Measurements from ENCODE around the gene TRPM3. TPM values are rescaled to one million over a fixed set of nuclear protein-coding genes. Genes with fewer than 3 reads are reported as not detected.

TRPM3 gene
- polyA plus RNA-seq, 3 donors, result not detected

- no peak for TF ChIP-seq CTCF (IDR thresholded peaks at IDR 0.05)
- no peak overlapping the region for H3K4me3 ChIP-seq (replicated peaks in 1 of 3; ENCODE audit: low read depth in 2 of 3, low read length in 3 of 3)
- no peak overlapping the region for H2AFZ ChIP-seq (ENCODE audit: insufficient read depth, low read depth, low read length, poor library complexity, severe bottlenecking)
- Mint-ChIP-seq H3K27ac (no peak overlapping the region), H3K4me3 (no peak overlapping the region), H3K9me3 (peaks cover 0 to 6% (median 0%) of the 10 kb centered on the region in 7 donors), H3K36me3 (no peaks in the 10 kb centered on the region), H3K27me3 (ENCODE audit: low read depth in 3 of 3) (peaks cover 0 to 3% (median 2%) of the 10 kb centered on the region in 3 donors), H3K4me1 (peaks cover 13% of the 10 kb centered on the region)
- no peak overlapping the region for H3K27ac ChIP-seq (ENCODE audit: low read depth in 1 of 2, low read length in 2 of 2)
- H3K27me3 ChIP-seq (ENCODE audit: control insufficient read depth in 2 of 2, insufficient read depth in 2 of 2, low read length in 2 of 2), result no peaks in the 10 kb centered on the region
- no peak overlapping the region for H3K9ac ChIP-seq (ENCODE audit: insufficient read depth, low read length, poor library complexity, severe bottlenecking)
- H3K4me1 ChIP-seq (ENCODE audit: control insufficient read depth in 1 of 2, insufficient read depth in 2 of 2, low read length in 2 of 2), result peaks cover 7 to 9% of the 10 kb centered on the region in 2 donors
- no peak for DNase-seq
- no peaks in the 10 kb centered on the region for H4K20me1 ChIP-seq (ENCODE audit: insufficient read depth, low read length)
- intact Hi-C loops (cut with micrococcal nuclease), result loop anchor here (2.0 to 10.0 kb wide), 7 partner anchors 46 to 348 kb away; partner anchors contain the start of gene SMC5 (in 1 of the 2)
- H3K79me2 ChIP-seq (ENCODE audit: insufficient read depth, low read length), result no peaks in the 10 kb centered on the region
- WGBS (ENCODE audit: insufficient coverage), result 100% methylated on average over 3 of the region's 6 CpGs
- H3K36me3 ChIP-seq (replicated peaks in 1 of 2; ENCODE audit: control insufficient read depth in 1 of 2, insufficient read depth in 2 of 2, low read length in 2 of 2), result no peaks in the 10 kb centered on the region
- no peak overlapping the region for H3K4me2 ChIP-seq (replicated peaks; ENCODE audit: extremely low read depth, low read length, poor library complexity, severe bottlenecking)
- H3K9me3 ChIP-seq (replicated peaks in 1 of 2; ENCODE audit: control insufficient read depth in 1 of 2, insufficient read depth in 1 of 2, low read length in 2 of 2), result no peaks in the 10 kb centered on the region
Observed at GRCh38 chr9:70603020-70603411, 518.4 kb downstream of the TRPM3 start.

- Histone ChIP-seq H3K27ac (ENCODE audit: low read depth in 1 of 2, low read length in 2 of 2) (no peak overlapping the region), H4K20me1 (ENCODE audit: insufficient read depth, low read length) (no peaks in the 10 kb centered on the region), H3K9ac (ENCODE audit: insufficient read depth, low read length, poor library complexity, severe bottlenecking) (no peak overlapping the region), H3K4me1 (ENCODE audit: control insufficient read depth in 1 of 2, insufficient read depth in 2 of 2, low read length in 2 of 2) (peaks cover 3% of the 10 kb centered on the region in 2 donors), H3K79me2 (ENCODE audit: insufficient read depth, low read length) (no peaks in the 10 kb centered on the region), H3K4me3 (replicated peaks in 1 of 3; ENCODE audit: low read depth in 2 of 3, low read length in 3 of 3) (no peak overlapping the region), H2AFZ (ENCODE audit: insufficient read depth, low read depth, low read length, poor library complexity, severe bottlenecking) (no peak overlapping the region), H3K4me2 (replicated peaks; ENCODE audit: extremely low read depth, low read length, poor library complexity, severe bottlenecking) (no peak overlapping the region), H3K36me3 (replicated peaks in 1 of 2; ENCODE audit: control insufficient read depth in 1 of 2, insufficient read depth in 2 of 2, low read length in 2 of 2) (no peaks in the 10 kb centered on the region), H3K27me3 (ENCODE audit: control insufficient read depth in 2 of 2, insufficient read depth in 2 of 2, low read length in 2 of 2) (no peaks in the 10 kb centered on the region), H3K9me3 (replicated peaks in 1 of 2; ENCODE audit: control insufficient read depth in 1 of 2, insufficient read depth in 1 of 2, low read length in 2 of 2) (no peaks in the 10 kb centered on the region)
- DNase-seq, result peak; percentile 51 to 81 (median 68)
- peak; percentile 80 for TF ChIP-seq CTCF (IDR thresholded peaks at IDR 0.05)
- Mint-ChIP-seq H3K4me3 (no peak overlapping the region), H3K36me3 (no peaks in the 10 kb centered on the region), H3K4me1 (peaks cover 8% of the 10 kb centered on the region), H3K27ac (peak overlapping the region in 2 of 7 donors; percentile 7 to 48), H3K27me3 (ENCODE audit: low read depth in 3 of 3) (peaks cover 0 to 2% (median 2%) of the 10 kb centered on the region in 3 donors), H3K9me3 (peaks cover 0 to 6% (median 0%) of the 10 kb centered on the region in 7 donors)
- 50% methylated on average over 2 of the region's 5 CpGs for WGBS (ENCODE audit: insufficient coverage)
- intact Hi-C loops (cut with micrococcal nuclease), result loop anchor here (2.0 to 10.0 kb wide), 7 partner anchors 45 to 348 kb away; partner anchors contain the start of gene SMC5 (in 1 of the 2)
Observed at GRCh38 chr9:70602321-70603019, 519.0 kb downstream of the TRPM3 start.

Data from CD14-positive monocyte (primary cell).